Small intestine (tissue), 7 donors: ENCODE results near the gene NSL1. TPM values are rescaled to one million over a fixed set of nuclear protein-coding genes. Genes with fewer than 3 reads are reported as not detected.

Source experiments
- DNase-seq, 2 donors: peaks; one replicate each; pipeline versions ENCODE4 v3.0.0 to v3.0.0-alpha.2; 2013
- FAIRE-seq: peaks from 2 replicates; lab custom pipeline; 2012; peaks lifted over from hg19 to GRCh38; lab: Jason Lieb, UNC
- H3K27ac ChIP-seq, 3 donors: one replicate each; pipeline ENCODE4 v1.5.1; 2013; ENCODE audit warnings: low read length in 2 of 3, mild to moderate bottlenecking in 2 of 3, control low read depth in 1 of 3, inconsistent platforms in 1 of 3, low read depth in 1 of 3, moderate library complexity in 1 of 3
- H3K27me3 ChIP-seq, 3 donors: one replicate each; pipeline ENCODE4 v1.6.1; 2013; ENCODE audit warnings: low read length in 3 of 3, inconsistent platforms in 1 of 3; ENCODE audit not compliant: control insufficient read depth in 3 of 3, insufficient read depth in 3 of 3
- H3K36me3 ChIP-seq, 3 donors: one replicate each; pipeline ENCODE4 v1.6.1; 2013; ENCODE audit warnings: low read length in 3 of 3, inconsistent platforms in 1 of 3, low read depth in 1 of 3, mild to moderate bottlenecking in 1 of 3, moderate library complexity in 1 of 3; ENCODE audit not compliant: control insufficient read depth in 3 of 3, insufficient read depth in 2 of 3
- H3K4me1 ChIP-seq, 3 donors: one replicate each; pipeline ENCODE4 v1.6.1; 2013; ENCODE audit warnings: low read length in 2 of 3, inconsistent platforms in 1 of 3, low read depth in 1 of 3, mild to moderate bottlenecking in 1 of 3, moderate library complexity in 1 of 3; ENCODE audit not compliant: control insufficient read depth in 3 of 3, insufficient read depth in 2 of 3
- H3K4me3 ChIP-seq, 3 donors: one replicate each; pipeline ENCODE4 v1.5.1; 2013; ENCODE audit warnings: low read length in 3 of 3, control low read depth in 1 of 3, inconsistent platforms in 1 of 3, low read depth in 1 of 3, mild to moderate bottlenecking in 1 of 3, moderate library complexity in 1 of 3
- H3K9me3 ChIP-seq, 2 donors: one replicate each; pipeline ENCODE4 v1.6.1; 2013; ENCODE audit warnings: low read depth in 1 of 2, low read length in 1 of 2; ENCODE audit not compliant: control insufficient read depth in 2 of 2, insufficient read depth in 1 of 2
- WGBS, 3 donors: extraction: QIAGEN DNeasy Blood & Tissue Kit; methylation state at CpG; one replicate each; pipeline ENCODE4 v1.1.7; 2013; 5-methylcytosine and 5-hydroxymethylcytosine counted together
- polyA plus RNA-seq, 4 donors: library from polyadenylated mRNA; stranded (reverse) in 3 of 4; unstranded in 1 of 4; fragments of 200-250 nt in 3 of 4; fragments of 120-200 nt in 1 of 4; gene quantifications; one replicate each; pipeline versions ENCODE4 v1.2.1 to v1.2.3, GENCODE V29; 2013
- donor health status: healthy with polysubstance abuse.
- donor health status: control.
- donor health status: control.
- donor health status: Bipolar disorder and iron deficiency.
- donor health status: healthy.

Gene NSL1
- polyA plus RNA-seq, 4 donors: 20.6 to 33.3 (median 22.6) TPM

DNA sequence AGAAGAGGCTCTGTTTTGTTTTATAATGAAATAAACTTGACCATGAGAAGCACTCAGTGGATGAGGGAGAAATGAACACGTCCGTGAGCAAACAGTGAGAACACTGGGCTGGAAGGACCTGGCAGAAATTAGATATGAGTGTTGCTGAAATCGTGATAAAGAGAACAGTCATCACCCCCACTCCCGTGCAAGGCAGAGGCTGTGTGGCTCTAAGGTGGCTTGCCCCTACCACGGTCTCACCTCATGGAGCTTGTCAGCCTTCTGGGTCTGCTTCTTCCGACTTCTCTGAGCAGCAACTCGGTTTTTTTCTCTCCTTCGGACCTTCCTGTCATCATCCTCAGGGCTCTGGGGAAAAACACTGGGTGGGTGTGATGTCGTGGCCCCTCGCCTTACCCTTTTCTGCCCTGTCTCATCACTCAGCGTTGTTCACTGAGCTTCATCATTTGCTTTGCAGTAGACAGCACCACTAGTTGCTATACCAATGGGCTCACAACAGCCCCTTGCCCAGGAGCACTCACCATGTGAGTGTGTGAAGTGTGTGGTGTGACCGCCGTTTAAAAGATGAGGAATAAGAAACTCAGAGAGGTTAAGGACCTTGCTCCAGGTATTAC is 94.8 kb downstream of the NSL1 start:
- H3K9me3 ChIP-seq: no peaks in the 10 kb centered on the region
- FAIRE-seq: no peak
- no peak for DNase-seq
- no peaks in the 10 kb centered on the region for H3K36me3 ChIP-seq
- H3K4me1 ChIP-seq: peaks cover 3 to 16% (median 5%) of the 10 kb centered on the region in 3 donors
- peaks cover 0 to 57% (median 0%) of the 10 kb centered on the region in 3 donors for H3K27me3 ChIP-seq
- 65 to 79% (median 71%) methylated on average over 13 of the region's 13 CpGs for WGBS, 3 donors
- no peak overlapping the region for H3K4me3 ChIP-seq
- no peak overlapping the region for H3K27ac ChIP-seq

DNA sequence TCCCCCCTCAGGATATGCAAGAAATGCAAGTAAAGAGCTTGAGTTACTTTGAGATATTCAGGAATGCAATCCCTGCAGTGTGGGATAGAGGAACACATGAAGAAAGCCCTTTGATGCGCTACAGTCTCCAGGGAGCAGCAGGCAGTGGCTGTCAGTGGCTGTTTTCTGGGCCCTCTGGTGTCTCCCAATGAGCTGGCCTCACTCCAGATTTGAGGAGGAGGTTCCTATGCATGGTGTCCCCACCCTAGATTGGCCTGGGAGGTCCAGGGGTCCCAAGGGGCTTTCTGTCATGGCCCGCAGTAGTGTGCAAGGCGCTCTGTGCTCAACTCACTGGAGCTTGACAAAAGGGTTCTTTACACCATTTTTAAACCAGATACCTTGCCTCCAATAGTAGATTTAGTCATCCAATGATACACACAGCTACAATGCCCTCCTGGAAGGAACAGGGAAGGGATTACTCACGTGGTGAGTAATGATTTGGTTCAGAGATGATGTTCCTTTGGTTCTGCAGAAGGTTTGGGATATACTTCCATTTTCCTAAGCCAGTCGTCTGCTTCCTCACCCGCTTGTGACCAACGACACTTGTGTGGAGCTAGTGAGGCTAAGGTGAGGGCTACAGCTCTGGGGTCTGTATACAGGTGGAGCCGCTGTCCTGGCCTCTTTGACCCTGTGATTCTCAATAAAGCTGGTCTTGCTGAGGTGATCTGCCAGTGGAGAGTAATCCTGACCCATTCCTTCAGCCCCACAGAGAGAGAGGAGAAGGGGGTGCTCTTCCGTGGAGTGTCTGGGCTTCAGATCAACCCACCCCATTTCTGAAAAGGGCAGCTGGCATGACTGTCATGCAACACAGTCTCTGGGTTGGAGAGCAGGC is 98.6 kb downstream of the NSL1 start:
- peaks cover 0 to 25% (median 0%) of the 10 kb centered on the region in 3 donors for H3K27me3 ChIP-seq
- 83 to 93% (median 89%) methylated on average over 9 of the region's 9 CpGs for WGBS, 3 donors
- no peak for FAIRE-seq

DNA sequence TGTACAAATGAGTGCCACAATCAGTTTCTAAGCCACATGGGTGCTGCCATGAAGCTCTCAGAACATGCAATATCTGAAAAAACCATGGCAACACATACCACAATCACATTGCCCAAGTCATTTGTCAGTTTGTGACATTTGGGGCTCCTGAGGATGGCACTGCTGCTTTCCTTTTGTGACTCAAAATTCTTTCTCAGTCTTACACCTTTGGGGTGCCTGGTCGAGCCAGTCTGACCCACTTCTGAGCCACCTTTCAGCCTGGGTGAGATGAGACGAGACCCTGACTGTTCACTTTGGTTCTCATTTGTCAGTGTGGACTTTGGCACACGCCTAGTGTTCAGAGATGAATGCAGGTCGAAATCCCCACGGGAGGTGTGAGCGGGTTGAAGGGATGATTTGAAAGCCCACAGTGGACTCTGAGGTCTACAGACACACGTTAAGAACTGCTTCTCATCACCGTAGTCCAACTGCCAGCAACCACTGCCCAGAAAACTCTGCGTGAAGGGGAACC is 100.0 kb downstream of the NSL1 start:
- no peaks in the 10 kb centered on the region for H3K36me3 ChIP-seq
- WGBS, 3 donors: 53 to 71% (median 53%) methylated on average over 9 of the region's 9 CpGs
- no peak for DNase-seq
- H3K9me3 ChIP-seq: no peaks in the 10 kb centered on the region
- FAIRE-seq: no peak
- no peak overlapping the region for H3K27ac ChIP-seq
- H3K27me3 ChIP-seq: peaks cover 0 to 13% (median 0%) of the 10 kb centered on the region in 3 donors
- no peaks in the 10 kb centered on the region for H3K4me1 ChIP-seq
- H3K4me3 ChIP-seq: no peak overlapping the region

More for the DNA sequence above, 98.6 kb downstream of the NSL1 start:
- no peak for DNase-seq
- no peak overlapping the region for H3K4me3 ChIP-seq
- no peak overlapping the region for H3K27ac ChIP-seq
- H3K9me3 ChIP-seq: no peaks in the 10 kb centered on the region
- no peaks in the 10 kb centered on the region for H3K36me3 ChIP-seq
- no peaks in the 10 kb centered on the region for H3K4me1 ChIP-seq

DNA sequence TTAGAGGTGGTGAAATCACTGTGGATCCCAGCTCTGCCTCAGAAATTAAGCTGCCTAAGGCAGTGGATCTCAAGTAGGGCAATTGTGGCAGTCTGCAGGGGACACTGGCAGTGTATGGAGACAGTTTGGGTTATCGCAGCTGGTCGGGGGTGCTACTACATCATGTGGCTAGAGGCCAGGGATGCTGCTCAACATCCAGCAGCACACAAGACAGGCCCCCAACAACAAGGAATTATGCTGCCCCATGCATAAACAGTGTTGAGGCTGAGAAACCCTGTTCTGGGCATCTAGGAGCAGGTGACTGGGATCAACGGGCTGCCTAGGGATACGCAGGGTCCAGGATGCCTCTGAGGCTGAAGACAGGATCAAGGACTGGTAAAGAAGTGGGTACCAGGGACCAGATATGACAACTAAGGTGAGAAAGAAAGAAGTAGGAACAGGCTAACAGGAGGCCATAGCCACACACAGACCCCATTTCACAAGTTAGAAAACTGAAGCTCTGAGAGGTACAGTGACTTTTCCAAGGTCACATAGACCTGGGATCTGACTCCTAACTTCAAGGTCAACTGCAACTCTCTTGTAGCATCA is 100.7 kb downstream of the NSL1 start:
- no peak for FAIRE-seq
- WGBS, 3 donors: 84 to 88% (median 87%) methylated on average over 4 of the region's 4 CpGs
- no peak for DNase-seq

DNA sequence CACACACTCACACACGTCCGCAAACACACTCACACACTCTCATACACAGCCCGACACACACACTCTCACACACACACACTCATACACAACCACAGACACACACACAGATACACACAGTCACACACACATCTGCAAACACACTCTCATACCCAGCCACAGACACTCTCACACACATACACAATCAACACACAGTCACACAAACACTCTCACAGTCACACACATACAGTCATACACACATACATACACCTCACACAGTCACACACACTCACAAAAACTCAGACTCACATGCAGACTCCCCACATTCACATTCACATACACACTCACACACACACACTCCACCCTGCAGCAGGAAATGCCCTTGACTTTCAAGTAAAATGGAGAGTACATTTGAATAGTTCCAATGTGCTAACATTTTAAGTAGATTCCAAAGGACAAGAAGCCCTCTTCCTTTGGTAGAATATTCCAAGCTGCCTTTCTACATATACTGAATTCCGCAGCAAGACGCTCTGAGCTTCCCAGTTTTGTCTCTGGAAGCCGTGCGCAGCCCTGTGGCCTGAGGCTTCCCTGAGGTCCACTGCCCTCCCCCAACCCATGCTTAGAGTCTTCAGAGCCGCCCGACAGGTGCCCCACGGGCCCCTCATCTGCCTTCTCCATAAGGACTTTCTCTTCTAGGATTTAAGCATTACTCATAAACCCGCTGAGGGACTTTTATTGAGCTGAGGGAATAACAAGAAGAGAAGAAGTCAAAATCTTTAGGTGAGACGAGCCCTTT is 101.6 kb downstream of the NSL1 start:
- FAIRE-seq (no peak), DNase-seq (no peak)
- no peaks in the 10 kb centered on the region for H3K36me3 ChIP-seq
- H3K27me3 ChIP-seq: no peaks in the 10 kb centered on the region
- H3K9me3 ChIP-seq: no peaks in the 10 kb centered on the region
- H3K4me1 ChIP-seq: no peaks in the 10 kb centered on the region
- H3K4me3 ChIP-seq: no peak overlapping the region
- H3K27ac ChIP-seq: no peak overlapping the region
- 84 to 87% (median 87%) methylated on average over 12 of the region's 12 CpGs for WGBS, 3 donors

More for the DNA sequence above, 100.7 kb downstream of the NSL1 start:
- H3K27ac ChIP-seq: no peak overlapping the region
- H3K27me3 ChIP-seq: peaks cover 0 to 6% (median 0%) of the 10 kb centered on the region in 3 donors
- H3K4me3 ChIP-seq: no peak overlapping the region
- H3K9me3 ChIP-seq: no peaks in the 10 kb centered on the region
- H3K36me3 ChIP-seq: no peaks in the 10 kb centered on the region
- no peaks in the 10 kb centered on the region for H3K4me1 ChIP-seq

DNA sequence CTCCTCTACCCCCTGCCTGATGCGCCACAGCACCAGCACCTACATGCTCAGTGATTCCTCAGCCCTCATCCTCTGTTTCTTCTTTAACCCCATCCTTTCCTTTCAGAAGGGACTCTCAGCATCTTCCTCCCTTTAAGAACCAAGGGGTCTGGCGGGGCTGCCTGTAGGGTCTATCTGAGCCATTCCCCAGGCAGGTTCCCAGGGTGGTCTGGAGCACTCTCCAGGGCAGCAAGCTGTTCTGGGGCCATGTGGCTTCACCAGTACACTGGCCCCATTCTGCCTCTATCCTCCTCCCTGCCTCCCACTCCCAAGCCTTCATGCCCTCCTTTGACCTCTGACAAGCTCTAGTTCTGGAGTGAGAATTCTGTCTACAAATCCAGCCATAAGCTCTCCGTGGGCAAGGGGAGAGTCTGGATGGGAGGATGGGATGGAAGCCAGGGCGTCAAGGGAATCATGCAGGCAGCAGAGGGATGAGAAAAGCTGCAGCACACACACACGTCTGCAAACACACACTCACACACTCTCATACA is 102.3 kb downstream of the NSL1 start:
- DNase-seq: no peak
- no peaks in the 10 kb centered on the region for H3K27me3 ChIP-seq
- 77 to 86% (median 81%) methylated on average over 5 of the region's 5 CpGs for WGBS, 3 donors
- no peaks in the 10 kb centered on the region for H3K4me1 ChIP-seq
- no peak overlapping the region for H3K4me3 ChIP-seq
- no peaks in the 10 kb centered on the region for H3K9me3 ChIP-seq
- no peak for FAIRE-seq
- no peak overlapping the region for H3K27ac ChIP-seq
- H3K36me3 ChIP-seq: no peaks in the 10 kb centered on the region

DNA sequence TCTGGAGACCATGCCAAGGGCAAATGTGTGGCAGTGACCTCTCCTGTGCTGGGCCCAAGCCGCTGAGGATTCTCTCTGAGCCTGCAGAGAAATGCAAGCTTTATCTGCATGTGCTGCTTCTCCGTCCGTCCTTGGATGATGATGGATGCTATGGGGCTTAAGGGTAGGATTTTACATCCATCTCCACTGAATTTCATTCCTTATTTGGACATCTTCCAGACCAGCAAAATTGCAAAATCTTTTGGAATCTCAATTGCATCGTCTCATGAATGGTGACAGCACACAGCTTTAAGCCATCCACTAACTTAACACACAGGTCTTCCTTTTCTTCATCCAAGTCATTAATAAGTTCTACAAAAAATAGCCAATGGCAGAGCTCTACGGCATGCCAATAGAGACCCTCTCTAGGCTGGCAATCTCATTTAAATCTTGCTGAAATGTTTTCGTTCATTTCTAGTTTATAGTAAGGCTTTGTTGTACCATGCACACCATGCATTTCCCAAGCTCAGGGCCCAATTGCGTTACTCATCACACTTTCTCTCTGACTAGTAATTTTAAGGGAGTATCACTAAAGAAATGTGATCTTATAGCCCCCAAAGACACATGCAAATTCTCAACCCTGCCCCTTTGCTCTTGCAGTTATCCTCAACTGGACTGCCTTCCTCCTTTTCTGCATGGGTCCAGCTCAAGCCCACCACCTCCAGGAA is 103.1 kb downstream of the NSL1 start:
- H3K4me3 ChIP-seq: no peak overlapping the region
- WGBS, 3 donors: 75 to 82% (median 76%) methylated on average over 7 of the region's 7 CpGs
- DNase-seq (no peak), FAIRE-seq (no peak)
- H3K36me3 ChIP-seq: no peaks in the 10 kb centered on the region
- H3K27ac ChIP-seq: peak overlapping the region in 1 of 3 donors; percentile 3
- H3K27me3 ChIP-seq: peaks cover 0 to 2% (median 0%) of the 10 kb centered on the region in 3 donors
- no peaks in the 10 kb centered on the region for H3K9me3 ChIP-seq
- peaks cover 0 to 2% (median 0%) of the 10 kb centered on the region in 3 donors for H3K4me1 ChIP-seq
